ENCODE data around the gene KRTAP29-1. TPM values are rescaled to one million over a fixed set of nuclear protein-coding genes. Genes with fewer than 3 reads are reported as not detected.

Gene KRTAP29-1
- total RNA-seq, 2 donors from 2014 or later, result not detected

- H3K27ac Mint-ChIP-seq, result peak overlapping the region in 1 of 2 donors; percentile 14
- DNase-seq (ENCODE audit: low spot score in 2 of 2), result no peak
Measured at GRCh38 chr17:41333836-41334235, 31.2 kb upstream of the KRTAP29-1 start.

GRCh38 chr17:41333098-41333497, 30.4 kb upstream of the KRTAP29-1 start:
- H3K36me3 Mint-ChIP-seq, result peaks cover 0 to 6% of the 10 kb centered on the region in 2 donors
- no peak overlapping the region for H3K27ac Mint-ChIP-seq

More at GRCh38 chr17:41333836-41334235, 31.2 kb upstream of the KRTAP29-1 start:
- no peak for ATAC-seq
- H3K9me3 Mint-ChIP-seq, result peaks cover 0 to 6% of the 10 kb centered on the region in 2 donors
- H3K36me3 Mint-ChIP-seq, result peaks cover 0 to 6% of the 10 kb centered on the region in 2 donors

GRCh38 chr17:41332239-41332638, 29.6 kb upstream of the KRTAP29-1 start:
- no peak for DNase-seq (ENCODE audit: low spot score in 2 of 2)
- H3K36me3 Mint-ChIP-seq, result peaks cover 0 to 6% of the 10 kb centered on the region in 2 donors
- peaks cover 0 to 6% of the 10 kb centered on the region in 2 donors for H3K9me3 Mint-ChIP-seq
- ATAC-seq, result no peak
- no peak overlapping the region for H3K27ac Mint-ChIP-seq

More at GRCh38 chr17:41333098-41333497, 30.4 kb upstream of the KRTAP29-1 start:
- peaks cover 0 to 6% of the 10 kb centered on the region in 2 donors for H3K9me3 Mint-ChIP-seq
- DNase-seq (ENCODE audit: low spot score in 2 of 2) (no peak), ATAC-seq (no peak)

DNA sequence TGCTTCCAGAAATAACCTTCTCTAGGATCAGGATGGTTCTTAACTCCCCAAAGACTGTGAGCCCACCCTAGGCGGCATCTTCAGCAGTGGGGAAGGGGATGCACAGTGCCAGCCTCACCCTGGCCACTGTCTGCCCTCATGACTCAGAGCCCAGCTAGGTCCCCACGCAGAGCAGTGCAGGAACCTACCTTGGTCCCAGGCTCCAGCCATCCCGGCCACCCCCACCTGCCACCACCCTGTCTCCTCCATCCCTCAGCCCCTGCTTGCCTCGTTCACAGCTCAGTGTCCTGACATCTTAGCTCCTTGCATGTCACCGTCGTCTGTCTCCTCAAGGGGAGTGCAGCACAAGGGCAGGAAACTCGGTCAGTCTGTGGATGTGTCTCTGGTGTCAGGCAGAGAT, 29.0 kb upstream of the KRTAP29-1 start:
- DNase-seq (ENCODE audit: low spot score in 2 of 2) (no peak), ATAC-seq (no peak)
- Mint-ChIP-seq H3K36me3 (peaks cover 0 to 6% of the 10 kb centered on the region in 2 donors), H3K9me3 (peaks cover 0 to 6% of the 10 kb centered on the region in 2 donors), H3K27ac (no peak overlapping the region)

DNA sequence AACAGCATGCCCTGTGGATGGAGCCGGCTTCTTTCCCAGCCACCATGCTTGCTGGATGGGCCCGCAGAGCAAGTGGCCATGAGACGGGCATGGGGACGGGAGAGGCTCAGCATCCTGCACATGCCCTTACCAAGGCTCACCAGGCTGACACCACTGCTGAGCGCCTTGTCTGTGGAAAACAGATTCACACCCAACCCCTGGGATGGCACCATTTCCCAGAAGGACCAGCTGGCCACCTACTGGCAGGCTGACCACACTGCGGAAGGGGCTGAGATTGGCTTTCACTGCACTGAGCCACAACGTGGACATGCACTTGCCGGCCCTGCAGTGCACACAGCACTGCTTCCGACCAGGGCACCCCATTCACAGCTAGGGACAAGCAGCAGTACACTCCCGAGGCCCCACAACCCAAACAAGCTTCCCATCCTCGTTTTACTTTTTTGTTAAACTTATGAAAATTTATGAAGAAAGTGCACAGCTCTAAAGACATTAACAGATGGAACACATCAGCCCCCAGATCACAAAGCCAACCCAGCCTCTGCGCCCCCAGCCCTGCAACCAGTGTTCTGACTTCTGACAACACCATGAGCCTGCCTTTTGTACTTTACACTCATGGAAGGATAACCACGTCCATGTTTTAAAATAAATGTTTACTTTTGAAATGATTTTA, 26.8 kb upstream of the KRTAP29-1 start:
- Mint-ChIP-seq H3K36me3 (peaks cover 0 to 6% of the 10 kb centered on the region in 2 donors), H3K27ac (no peak overlapping the region), H3K9me3 (peaks cover 0 to 6% of the 10 kb centered on the region in 2 donors)
- DNase-seq (ENCODE audit: low spot score in 2 of 2) (no peak), ATAC-seq (peak; percentile 44)

GRCh38 chr17:41328207-41328606, 25.6 kb upstream of the KRTAP29-1 start:
- Mint-ChIP-seq H3K36me3 (no peaks in the 10 kb centered on the region), H3K27ac (no peak overlapping the region), H3K9me3 (no peaks in the 10 kb centered on the region)
- ATAC-seq, result no peak
- DNase-seq (ENCODE audit: low spot score in 2 of 2), result no peak

- DNase-seq (ENCODE audit: low spot score in 2 of 2) (no peak), ATAC-seq (no peak)
- H3K27ac Mint-ChIP-seq, result peak overlapping the region in 1 of 2 donors; percentile 73
- no peaks in the 10 kb centered on the region for H3K36me3 Mint-ChIP-seq
- no peaks in the 10 kb centered on the region for H3K9me3 Mint-ChIP-seq
Measured at GRCh38 chr17:41327411-41328120, 24.9 kb upstream of the KRTAP29-1 start.

- peak in 1 of 2 donors; percentile 16 for ATAC-seq
Measured at GRCh38 chr17:41326173-41327145, 23.8 kb upstream of the KRTAP29-1 start.

DNA sequence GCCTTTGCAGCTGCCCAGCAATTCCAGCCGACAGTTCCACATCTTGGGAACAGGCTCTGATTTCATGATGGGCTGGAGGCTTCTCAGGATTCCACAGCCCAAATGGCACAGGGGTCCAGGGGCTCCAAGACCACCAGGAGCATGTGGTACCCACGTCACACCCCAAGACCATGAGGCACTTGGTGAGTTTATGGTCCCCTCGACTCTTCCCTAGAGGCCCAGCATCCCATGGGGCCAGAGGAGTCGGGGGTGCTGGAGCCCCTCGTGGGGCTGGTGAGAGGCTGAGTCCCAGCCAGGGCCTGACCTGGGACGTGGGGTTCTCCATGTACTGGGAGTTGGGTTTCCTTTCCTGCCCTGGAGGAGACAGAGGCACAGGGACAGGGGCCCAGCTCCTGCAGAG, 23.0 kb upstream of the KRTAP29-1 start:
- DNase-seq (ENCODE audit: low spot score in 2 of 2) (no peak), ATAC-seq (no peak)
- H3K27ac Mint-ChIP-seq, result peak overlapping the region in 1 of 2 donors; percentile 73
- H3K9me3 Mint-ChIP-seq, result peaks cover 0 to 2% of the 10 kb centered on the region in 2 donors
- H3K36me3 Mint-ChIP-seq, result peaks cover 0 to under 1% of the 10 kb centered on the region in 2 donors

More at GRCh38 chr17:41326173-41327145, 23.8 kb upstream of the KRTAP29-1 start:
- no peak for DNase-seq (ENCODE audit: low spot score in 2 of 2)
- Mint-ChIP-seq H3K27ac (peak overlapping the region in 1 of 2 donors; percentile 73), H3K9me3 (no peaks in the 10 kb centered on the region), H3K36me3 (no peaks in the 10 kb centered on the region)

DNA sequence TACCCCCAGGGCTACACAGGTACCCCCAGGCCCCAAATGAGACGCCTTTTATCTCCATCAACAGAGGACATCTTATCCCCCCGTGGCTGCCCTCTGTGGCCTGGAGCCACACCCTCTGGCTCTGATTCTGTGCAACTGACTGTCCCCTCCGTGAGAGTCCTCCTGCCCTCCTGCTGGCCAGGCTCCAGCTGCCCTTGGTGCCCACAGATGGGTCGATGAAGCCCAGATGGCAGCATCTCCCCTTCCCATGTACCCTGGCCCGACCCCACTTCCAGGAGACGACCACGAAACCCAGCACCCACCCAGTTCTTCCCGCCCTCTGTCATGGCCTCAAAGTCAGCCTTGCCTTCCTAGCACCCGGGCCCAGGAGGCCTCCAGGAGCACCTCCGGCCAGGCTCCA, 22.5 kb upstream of the KRTAP29-1 start:
- no peak for DNase-seq (ENCODE audit: low spot score in 2 of 2)
- Mint-ChIP-seq H3K9me3 (peaks cover 1 to 7% of the 10 kb centered on the region in 2 donors), H3K27ac (no peak overlapping the region), H3K36me3 (peaks cover 4 to 6% of the 10 kb centered on the region in 2 donors)
- ATAC-seq, result no peak

- ATAC-seq (peak; percentile 30 to 49), DNase-seq (ENCODE audit: low spot score in 2 of 2) (no peak)
- peaks cover 8 to 14% of the 10 kb centered on the region in 2 donors for H3K9me3 Mint-ChIP-seq
- peak overlapping the region in 1 of 2 donors; percentile 62 for H3K27ac Mint-ChIP-seq
- H3K36me3 Mint-ChIP-seq, result peaks cover 11 to 12% of the 10 kb centered on the region in 2 donors
Measured at GRCh38 chr17:41324180-41325075, 21.8 kb upstream of the KRTAP29-1 start.

GRCh38 chr17:41322903-41323895, 20.5 kb upstream of the KRTAP29-1 start:
- Mint-ChIP-seq H3K36me3 (peaks cover 11 to 18% of the 10 kb centered on the region in 2 donors), H3K27ac (peak overlapping the region in 1 of 2 donors; percentile 62), H3K9me3 (peaks cover 8 to 16% of the 10 kb centered on the region in 2 donors)
- no peak for ATAC-seq
- no peak for DNase-seq (ENCODE audit: low spot score in 2 of 2)

DNA sequence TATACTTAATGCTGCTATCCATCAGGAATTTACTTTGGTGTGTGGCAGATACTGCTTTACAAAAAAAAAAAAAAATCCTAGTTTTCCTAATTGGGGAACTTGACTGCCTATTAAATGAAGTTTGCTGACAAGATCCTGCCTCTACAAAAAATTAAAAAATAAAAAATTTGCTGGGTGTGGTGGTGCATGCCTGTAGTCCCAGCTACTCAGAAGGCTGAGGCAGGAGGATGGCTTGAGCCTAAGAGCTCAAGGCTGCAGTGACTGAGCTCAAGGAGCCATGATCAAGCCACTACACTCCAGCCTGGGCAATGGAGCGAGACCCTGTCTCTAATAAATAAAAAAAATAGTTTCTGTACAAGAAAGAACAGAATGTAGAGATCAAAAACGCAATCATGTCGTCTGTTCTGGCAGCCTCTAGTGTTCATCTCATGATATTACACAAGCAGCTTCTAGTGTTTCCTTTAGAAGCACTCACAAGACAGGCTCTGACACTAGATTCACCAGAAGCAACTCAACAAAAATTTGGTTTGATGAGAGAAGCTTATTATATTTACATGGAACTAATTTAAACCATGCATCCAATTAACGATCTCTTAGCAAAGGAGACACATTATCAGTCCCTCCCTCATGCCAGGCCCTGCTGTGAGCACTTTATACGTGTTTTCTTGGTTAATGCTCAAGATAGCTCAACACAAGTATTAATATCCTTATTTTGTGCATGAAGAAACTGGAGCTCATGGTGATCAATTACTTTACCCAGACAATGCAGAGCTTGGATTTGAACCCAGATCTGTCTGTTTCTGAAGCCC, 19.6 kb upstream of the KRTAP29-1 start:
- Mint-ChIP-seq H3K36me3 (peaks cover 11 to 18% of the 10 kb centered on the region in 2 donors), H3K9me3 (peaks cover 8 to 16% of the 10 kb centered on the region in 2 donors), H3K27ac (no peak overlapping the region)
- DNase-seq (ENCODE audit: low spot score in 2 of 2) (no peak), ATAC-seq (peak; percentile 59)

DNA sequence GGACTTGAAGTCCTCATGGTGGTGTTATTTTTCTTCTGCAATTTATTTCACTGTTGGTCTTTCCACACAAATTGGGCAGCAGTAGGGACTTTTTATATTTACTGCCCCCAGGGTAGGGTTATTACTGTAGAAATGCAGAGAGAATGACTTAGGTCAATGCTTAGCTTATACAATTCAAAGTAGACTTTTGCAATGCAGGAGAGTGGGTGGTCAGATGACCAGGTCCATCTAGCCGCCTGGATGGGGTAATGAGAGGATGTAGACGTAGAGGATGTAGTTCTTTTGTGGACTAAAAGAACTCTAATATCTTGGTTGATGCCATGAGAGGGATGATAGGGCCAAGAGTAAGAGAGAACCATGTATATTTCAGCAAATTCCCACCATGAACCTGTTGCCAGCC, 15.6 kb upstream of the KRTAP29-1 start:
- H3K9me3 Mint-ChIP-seq, result peaks cover 8 to 16% of the 10 kb centered on the region in 2 donors
- peaks cover 11 to 18% of the 10 kb centered on the region in 2 donors for H3K36me3 Mint-ChIP-seq
- DNase-seq (ENCODE audit: low spot score in 2 of 2) (no peak), ATAC-seq (no peak)
- no peak overlapping the region for H3K27ac Mint-ChIP-seq
